K562 (cell line): ENCODE results near the gene C1QTNF8. TPM values are rescaled to one million over a fixed set of nuclear protein-coding genes. Genes with fewer than 3 reads are reported as not detected.
A peak's percentile ranks its signal among the peaks of the same experiment; 100 is the strongest.

Source experiments
- ATAC-seq: fragments of 200-7000 bp; cut with Tn5 transposase; 3 replicates; pipeline ENCODE4 v1.9.1; 2020; ENCODE audit warnings: moderate library complexity
- BruUV-seq: library from RNA; stranded (reverse); fragments of 400-500 nt; replicated peaks from 2 replicates; lab custom pipeline; 2021; lab: Mats Ljungman, UMichigan
- CTCF ChIA-PET: fragments of 300-600 bp; formaldehyde crosslinking; extraction: SDS; loops from one replicate; lab custom pipeline; 2021; ENCODE audit warnings: low intra/inter-chr PET ratio; lab: Yijun Ruan, JAX
- POLR2A ChIA-PET: fragments of 300-600, 350-650 bp; sonication (Branson Sonifier 250); formaldehyde crosslinking; extraction: SDS; loops from one replicate; lab custom pipeline; 2021; ENCODE audit warnings: antibody characterized with exemption, inconsistent platforms; lab: Yijun Ruan, JAX
- DNase-seq, 4 experiments: peaks; one replicate each; pipeline versions ENCODE4 v3.0.0 to v3.0.0-alpha.2; 2011 to 2018; ENCODE audit warnings: low spot score in 3 of 4, mixed read lengths in 3 of 4; ENCODE audit errors: extremely low read depth in 1 of 4
- FAIRE-seq: peaks from 2 replicates; lab custom pipeline; 2011; peaks lifted over from hg19 to GRCh38; lab: Jason Lieb, UNC
- H2AFZ ChIP-seq: 2 replicates; pipeline ENCODE4 v1.6.0; 2011; ENCODE audit warnings: low read depth, low read length, control low read depth, inconsistent platforms
- H3K27ac ChIP-seq: fragments of 200-600 bp; 3 replicates; pipeline ENCODE4 v1.8.0; 2011; ENCODE audit warnings: low read depth, mild to moderate bottlenecking, control low read depth, inconsistent platforms, low read length, moderate library complexity, mixed read lengths; ENCODE audit errors: extremely low read depth
- H3K27me3 ChIP-seq, 2 experiments: fragments of 300-600 bp in 1 of 2; 2 replicates in 1 of 2; 3 replicates in 1 of 2; pipeline versions ENCODE4 v1.6.0 to v1.8.0; 2011; ENCODE audit warnings: inconsistent platforms in 2 of 2, low read length in 2 of 2, mild to moderate bottlenecking in 1 of 2, mixed read lengths in 1 of 2, moderate library complexity in 1 of 2; ENCODE audit not compliant: control insufficient read depth in 2 of 2, insufficient read depth in 2 of 2
- H3K36me3 ChIP-seq: fragments of 300-600 bp; 3 replicates; pipeline ENCODE4 v1.8.0; 2011; ENCODE audit warnings: mild to moderate bottlenecking, low read length, inconsistent platforms; ENCODE audit not compliant: control insufficient read depth, insufficient read depth
- H3K4me1 ChIP-seq, 2 experiments: fragments of 200-600 bp in 1 of 2; replicated peaks in 1 of 2; 2 replicates in 1 of 2; 3 replicates in 1 of 2; pipeline versions ENCODE4 v1.5.1 to v1.8.0; 2011; ENCODE audit warnings: inconsistent platforms in 2 of 2, low read length in 2 of 2, mild to moderate bottlenecking in 1 of 2, mixed read lengths in 1 of 2, moderate library complexity in 1 of 2; ENCODE audit not compliant: control insufficient read depth in 2 of 2, insufficient read depth in 2 of 2
- H3K4me2 ChIP-seq: 2 replicates; pipeline ENCODE4 v1.6.1; 2011; ENCODE audit warnings: low read length, control low read depth, inconsistent platforms, mixed read lengths; ENCODE audit not compliant: insufficient read depth
- H3K4me3 ChIP-seq: fragments of 200-600 bp; sonication (generic), shearing (Covaris generic); 2 replicates; pipeline ENCODE4 v1.5.1; 2016; ENCODE audit warnings: control low read depth, inconsistent platforms
- H3K79me2 ChIP-seq: fragments of 200-600 bp; 3 replicates; pipeline ENCODE4 v1.8.0; 2011; ENCODE audit warnings: low read length, inconsistent platforms; ENCODE audit not compliant: control insufficient read depth, insufficient read depth
- H3K9ac ChIP-seq, 2 experiments: 2 replicates each; pipeline versions ENCODE4 v1.6.0 to v1.6.1; 2011; ENCODE audit warnings: low read depth in 2 of 2, low read length in 2 of 2, control low read depth in 1 of 2, inconsistent platforms in 1 of 2, mild to moderate bottlenecking in 1 of 2, mixed read lengths in 1 of 2; ENCODE audit not compliant: insufficient read depth in 1 of 2
- H3K9me1 ChIP-seq: one replicate; pipeline ENCODE4 v1.6.0; 2011; ENCODE audit warnings: inconsistent platforms, mild to moderate bottlenecking, low read length, moderate library complexity; ENCODE audit not compliant: control insufficient read depth, insufficient read depth
- H3K9me3 ChIP-seq: replicated peaks from 2 replicates; pipeline ENCODE4 v1.5.1; 2011; ENCODE audit warnings: low read depth, low read length, inconsistent platforms; ENCODE audit not compliant: control insufficient read depth, insufficient read depth
- H4K20me1 ChIP-seq: replicated peaks from 2 replicates; pipeline ENCODE4 v1.6.1; 2011; ENCODE audit warnings: low read length, inconsistent platforms, mixed read lengths; ENCODE audit not compliant: control insufficient read depth, insufficient read depth
- KLF6 ChIP-seq: fragments of 250-450 bp; sonication (Bioruptor Pico); IDR thresholded peaks from 2 replicates; pipeline ENCODE4 v1.4.0; 2020; ENCODE audit warnings: mild to moderate bottlenecking, moderate library complexity, borderline replicate concordance
- MAX ChIP-seq: sonication (generic); formaldehyde crosslinking; IDR thresholded peaks from 2 replicates; pipeline ENCODE4 v1.9.0; 2022; ENCODE audit warnings: mild to moderate bottlenecking, missing genetic modification reagents
- MAZ ChIP-seq, 2 experiments: fragments of 450-650 bp in 1 of 2; sonication (generic) in 1 of 2; formaldehyde crosslinking; IDR thresholded peaks in 1 of 2; conservative IDR thresholded peaks in 1 of 2; 2 replicates each; pipeline versions ENCODE4 v1.4.0 to v1.5.0; 2020; ENCODE audit warnings: mild to moderate bottlenecking in 1 of 2, missing genetic modification reagents in 1 of 2
- NBN ChIP-seq: fragments of 450-650 bp; IDR thresholded peaks from 2 replicates; pipeline ENCODE4 v1.6.1; 2016; ENCODE audit warnings: low read depth, mild to moderate bottlenecking
- TARDBP ChIP-seq: fragments of 450-650 bp; IDR thresholded peaks from 2 replicates; pipeline ENCODE4 v1.6.1; 2016
- ZBTB9 ChIP-seq: fragments of 450-650 bp; formaldehyde crosslinking; IDR thresholded peaks from 2 replicates; pipeline ENCODE4 v1.4.0; 2020; ENCODE audit warnings: mild to moderate bottlenecking, moderate library complexity
- WGBS: fragments of 100-300 bp; shearing (Covaris generic); methylation state at CpG from one replicate; pipeline ENCODE4 v1.1.6; 2016; ENCODE audit warnings: low coverage, mixed read lengths; ENCODE audit not compliant: insufficient coverage; ENCODE audit errors: missing lambda C conversion rate; 5-methylcytosine and 5-hydroxymethylcytosine counted together
- in situ Hi-C: fragments of 300-500 bp; cut with MboI; formaldehyde crosslinking; loops from 4 replicates; pipeline ENCODE4 v1.15.0; 2018; ENCODE audit warnings: inconsistent platforms, mixed read lengths
- intact Hi-C: fragments of 100-400 bp; cut with micrococcal nuclease; formaldehyde crosslinking; loops from 2 replicates; pipeline ENCODE4 v1.14.2; 2022
- polyA plus RNA-seq, 8 experiments: library from polyadenylated mRNA; depleted of rRNA in 4 of 8; stranded (reverse) in 5 of 8; unstranded in 3 of 8; fragments of >200 nt; fragmentation: Nextera tagmentation in 2 of 8; fragmentation: Illumina TruSeq in 1 of 8; extraction: Ambion mirVana in 2 of 8; extraction: Trizol in 1 of 8; gene quantifications; 2 replicates each; pipeline versions ENCODE4 v1.2.1 to v1.2.3, GENCODE V29; 2011 to 2014; ENCODE audit warnings: inconsistent platforms in 1 of 8, missing spikeins in 1 of 8
- total RNA-seq, 7 experiments: library from RNA; depleted of rRNA in 6 of 7; stranded (reverse); fragments of >200 nt in 6 of 7; fragmentation: Illumina TruSeq in 2 of 7; extraction: Trizol in 2 of 7; gene quantifications; 2 replicates each; pipeline versions ENCODE4 v1.2.1 to v1.2.3, GENCODE V29; 2011 to 2021; ENCODE audit warnings: low replicate concordance in 1 of 7
- TF ChIP-seq, protein P1 (sequence below): fragments of 450-650 bp; formaldehyde crosslinking; IDR thresholded peaks from 2 replicates; pipeline ENCODE4 v1.4.0; 2020; ENCODE audit warnings: mild to moderate bottlenecking, moderate library complexity

C1QTNF8 gene
- total and polyA plus RNA-seq, 9 of the 15 experiments (the other 6 are each of a cell fraction or from before 2014, with no cell fraction given) = not detected

DNA sequence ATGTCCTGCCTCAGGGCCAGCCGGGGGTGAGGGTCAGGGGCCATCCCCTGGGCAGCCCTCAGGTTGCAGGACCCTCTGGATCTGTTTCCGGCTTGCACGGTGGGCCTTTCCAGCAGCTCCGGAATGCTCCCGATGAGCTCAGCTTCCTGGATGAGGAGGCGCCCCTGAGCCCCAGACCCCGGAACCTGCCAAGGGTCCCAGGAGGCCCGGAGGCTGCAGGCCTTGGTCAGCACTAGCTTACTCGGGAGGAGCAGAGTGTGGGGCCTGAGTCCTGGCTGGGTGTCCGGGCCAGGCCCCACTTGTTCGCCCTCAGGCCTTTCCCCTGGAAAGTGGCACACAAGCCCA is 7.6 kb upstream of the C1QTNF8 start (continued):
- TF ChIP-seq, protein P1, sequence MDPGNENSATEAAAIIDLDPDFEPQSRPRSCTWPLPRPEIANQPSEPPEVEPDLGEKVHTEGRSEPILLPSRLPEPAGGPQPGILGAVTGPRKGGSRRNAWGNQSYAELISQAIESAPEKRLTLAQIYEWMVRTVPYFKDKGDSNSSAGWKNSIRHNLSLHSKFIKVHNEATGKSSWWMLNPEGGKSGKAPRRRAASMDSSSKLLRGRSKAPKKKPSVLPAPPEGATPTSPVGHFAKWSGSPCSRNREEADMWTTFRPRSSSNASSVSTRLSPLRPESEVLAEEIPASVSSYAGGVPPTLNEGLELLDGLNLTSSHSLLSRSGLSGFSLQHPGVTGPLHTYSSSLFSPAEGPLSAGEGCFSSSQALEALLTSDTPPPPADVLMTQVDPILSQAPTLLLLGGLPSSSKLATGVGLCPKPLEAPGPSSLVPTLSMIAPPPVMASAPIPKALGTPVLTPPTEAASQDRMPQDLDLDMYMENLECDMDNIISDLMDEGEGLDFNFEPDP (CRISPR knock-in tag) = no peak
- TF ChIP-seq, all 486 proteins: peak for 0

- ATAC-seq = peak; percentile 92
- in situ Hi-C loops = no loop called here
- H3K27me3 ChIP-seq = peaks cover 10 to 58% of the 10 kb centered on the region in 2 experiments; a peak in 3 of 5 replicates
- WGBS = 8% methylated on average over 38 of the region's 61 CpGs
- H3K27ac ChIP-seq = no peak overlapping the region
- 0 out of 2 replicates have a peak overlapping the region, but pooled peaks have one; percentile 55 for H2AFZ ChIP-seq
- DNase-seq = peak; percentile 68 to 93 (median 90)
- no TSS peak for BruUV-seq
- no peaks in the 10 kb centered on the region for H3K36me3 ChIP-seq
- H3K9me3 ChIP-seq = no peaks in the 10 kb centered on the region
- CTCF ChIA-PET = interaction anchor here (0.7 to 2.9 kb wide), 3 partner anchors 287 to 391 kb away, joined by 3 to 17 read pairs (median 4); no protein-coding TSS in a partner anchor
- H3K4me2 ChIP-seq = no peak overlapping the region
- H4K20me1 ChIP-seq = peaks cover 14% of the 10 kb centered on the region
- H3K9ac ChIP-seq = no peak overlapping the region; a peak in 1 of 4 replicates
- FAIRE-seq = no peak
- intact Hi-C loops = no loop called here
- no peaks in the 10 kb centered on the region for H3K79me2 ChIP-seq
- H3K4me3 ChIP-seq = no peak overlapping the region
- POLR2A ChIA-PET = interaction anchor here (0.6 kb wide), 1 partner anchor 9 kb away, joined by 3 read pairs; no protein-coding TSS in a partner anchor
- peaks cover 0 to 72% of the 10 kb centered on the region in 2 experiments; a peak in 2 of 5 replicates for H3K4me1 ChIP-seq
- no peaks in the 10 kb centered on the region for H3K9me1 ChIP-seq
- TF ChIP-seq MAX = peak; percentile 81
- peak; percentile 77 to 79 for TF ChIP-seq MAZ (CRISPR knock-in tag; conservative IDR thresholded peaks at IDR 0.05 in 1 of 2, IDR thresholded peaks at IDR 0.05 in 1 of 2)
- 0 out of 2 replicates have a peak, but pooled peaks have one; percentile 65 for TF ChIP-seq ZBTB9 (CRISPR knock-in tag)
- no peak for TF ChIP-seq KLF6
- TF ChIP-seq NBN = no peak
- TF ChIP-seq TARDBP = no peak
Observed at GRCh38 chr16:1102921-1103635, 7.0 kb upstream of the C1QTNF8 start.
